ENCODE measurements around the gene FZD10. TPM values are rescaled to one million over a fixed set of nuclear protein-coding genes. Genes with fewer than 3 reads are reported as not detected.
A peak's percentile ranks its signal among the peaks of the same experiment; 100 is the strongest.

The FZD10 gene
- polyA plus RNA-seq, 3 donors = not detected

GRCh38 chr12:130166306-130166705, 4.0 kb downstream of the FZD10 start:
- Mint-ChIP-seq H3K4me1 (no peaks in the 10 kb centered on the region), H3K27me3 (ENCODE audit: low read depth in 3 of 3) (peaks cover 31 to 46% (median 41%) of the 10 kb centered on the region in 3 donors)
- WGBS (ENCODE audit: insufficient coverage) = 71% methylated on average over 2 of the region's 2 CpGs

GRCh38 chr12:130167537-130167936, 5.3 kb downstream of the FZD10 start:
- Mint-ChIP-seq H3K36me3 (peaks cover 2 to 3% of the 10 kb centered on the region in 2 donors), H3K27me3 (ENCODE audit: low read depth in 3 of 3) (peaks cover 31 to 40% (median 35%) of the 10 kb centered on the region in 3 donors), H3K4me1 (no peaks in the 10 kb centered on the region), H3K27ac (no peak overlapping the region), H3K4me3 (no peak overlapping the region), H3K9me3 (peaks cover 0 to 13% (median 5%) of the 10 kb centered on the region in 7 donors)
- Histone ChIP-seq H3K4me2 (replicated peaks; ENCODE audit: extremely low read depth, low read length, poor library complexity, severe bottlenecking) (no peak overlapping the region), H3K27ac (ENCODE audit: low read depth in 1 of 2, low read length in 2 of 2) (no peak overlapping the region), H3K36me3 (replicated peaks in 1 of 2; ENCODE audit: control insufficient read depth in 1 of 2, insufficient read depth in 2 of 2, low read length in 2 of 2) (no peaks in the 10 kb centered on the region), H3K4me1 (ENCODE audit: control insufficient read depth in 1 of 2, insufficient read depth in 2 of 2, low read length in 2 of 2) (no peaks in the 10 kb centered on the region), H3K27me3 (ENCODE audit: control insufficient read depth in 2 of 2, insufficient read depth in 2 of 2, low read length in 2 of 2) (peaks cover 24 to 34% of the 10 kb centered on the region in 2 donors), H3K79me2 (ENCODE audit: insufficient read depth, low read length) (no peaks in the 10 kb centered on the region), H4K20me1 (ENCODE audit: insufficient read depth, low read length) (no peaks in the 10 kb centered on the region), H3K9ac (ENCODE audit: insufficient read depth, low read length, poor library complexity, severe bottlenecking) (no peak overlapping the region), H3K9me3 (replicated peaks in 1 of 2; ENCODE audit: control insufficient read depth in 1 of 2, insufficient read depth in 1 of 2, low read length in 2 of 2) (no peaks in the 10 kb centered on the region), H2AFZ (ENCODE audit: insufficient read depth, low read depth, low read length, poor library complexity, severe bottlenecking) (no peak overlapping the region), H3K4me3 (replicated peaks in 1 of 3; ENCODE audit: low read depth in 2 of 3, low read length in 3 of 3) (no peak overlapping the region)
- intact Hi-C loops (cut with micrococcal nuclease) = no loop called here
- no peak for DNase-seq
- no peak for TF ChIP-seq CTCF (IDR thresholded peaks at IDR 0.05)
- WGBS (ENCODE audit: insufficient coverage) = no CpG with 5 or more reads among the region's 1 CpG

More at GRCh38 chr12:130166306-130166705, 4.0 kb downstream of the FZD10 start:
- H3K27me3 ChIP-seq (ENCODE audit: control insufficient read depth in 2 of 2, insufficient read depth in 2 of 2, low read length in 2 of 2) = peaks cover 31 to 41% of the 10 kb centered on the region in 2 donors
- no peak for DNase-seq
- no peak overlapping the region for H3K4me3 ChIP-seq (replicated peaks in 1 of 3; ENCODE audit: low read depth in 2 of 3, low read length in 3 of 3)
- H3K36me3 ChIP-seq (replicated peaks in 1 of 2; ENCODE audit: control insufficient read depth in 1 of 2, insufficient read depth in 2 of 2, low read length in 2 of 2) = no peaks in the 10 kb centered on the region
- Mint-ChIP-seq H3K27ac (no peak overlapping the region), H3K36me3 (peaks cover 2 to 3% of the 10 kb centered on the region in 2 donors), H3K9me3 (peaks cover 0 to 11% (median 6%) of the 10 kb centered on the region in 7 donors), H3K4me3 (peak overlapping the region in 1 of 2 donors; percentile 12)
- H3K9ac ChIP-seq (ENCODE audit: insufficient read depth, low read length, poor library complexity, severe bottlenecking) = no peak overlapping the region
- intact Hi-C loops (cut with micrococcal nuclease) = no loop called here
- no peaks in the 10 kb centered on the region for H4K20me1 ChIP-seq (ENCODE audit: insufficient read depth, low read length)
- no peak overlapping the region for H2AFZ ChIP-seq (ENCODE audit: insufficient read depth, low read depth, low read length, poor library complexity, severe bottlenecking)
- no peaks in the 10 kb centered on the region for H3K4me1 ChIP-seq (ENCODE audit: control insufficient read depth in 1 of 2, insufficient read depth in 2 of 2, low read length in 2 of 2)
- no peaks in the 10 kb centered on the region for H3K79me2 ChIP-seq (ENCODE audit: insufficient read depth, low read length)
- H3K4me2 ChIP-seq (replicated peaks; ENCODE audit: extremely low read depth, low read length, poor library complexity, severe bottlenecking) = no peak overlapping the region
- TF ChIP-seq CTCF (IDR thresholded peaks at IDR 0.05) = no peak
- peaks cover 0 to 2% of the 10 kb centered on the region in 2 donors for H3K9me3 ChIP-seq (replicated peaks in 1 of 2; ENCODE audit: control insufficient read depth in 1 of 2, insufficient read depth in 1 of 2, low read length in 2 of 2)
- no peak overlapping the region for H3K27ac ChIP-seq (ENCODE audit: low read depth in 1 of 2, low read length in 2 of 2)
